Kidney glomerular epithelial cell (primary cell): ENCODE measurements around the gene NMD3.

Experiments used
- DNase-seq: peaks from one replicate; lab custom pipeline; 2025; lab: John Stamatoyannopoulos, UW

NMD3 gene

DNA sequence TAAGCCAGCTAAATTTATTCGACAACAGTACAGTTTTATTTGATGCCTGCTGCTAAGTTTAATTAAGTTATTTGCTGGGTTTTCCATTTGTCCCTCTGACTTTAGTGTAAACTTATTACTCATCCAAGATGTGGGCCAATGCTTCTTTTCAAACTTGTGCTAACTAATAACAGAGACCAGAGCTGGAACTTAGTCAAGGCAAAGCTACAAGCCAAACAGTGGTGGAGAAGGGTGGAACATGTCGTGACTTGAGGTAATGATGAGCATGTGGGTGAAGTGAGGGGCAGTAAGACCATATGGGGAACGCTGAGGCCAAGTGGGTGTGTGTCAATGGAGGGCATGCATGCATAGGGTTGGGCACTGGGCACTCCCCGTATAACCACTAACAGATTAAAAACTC is 63.9 kb downstream of the NMD3 start:
- no peak for DNase-seq

DNA sequence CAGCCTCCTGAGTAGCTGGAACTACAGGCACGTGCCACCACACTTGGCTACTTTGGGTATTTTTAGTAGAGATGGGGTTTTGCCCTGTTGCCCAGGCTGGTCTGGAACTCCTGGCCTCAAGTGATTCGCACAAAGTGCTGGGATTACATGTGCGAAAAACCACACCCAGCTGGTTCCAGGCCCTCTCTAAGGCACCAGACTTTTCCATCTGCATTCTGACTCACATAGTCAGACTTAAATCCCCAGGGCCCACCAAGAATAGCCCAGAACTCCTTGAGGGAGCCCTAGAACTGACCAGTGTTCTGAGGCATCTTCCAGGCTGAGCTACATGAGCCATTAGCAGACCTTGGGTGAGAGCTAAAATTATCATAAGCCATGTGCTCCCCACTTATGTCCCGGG is 68.1 kb downstream of the NMD3 start:
- no peak for DNase-seq

DNA sequence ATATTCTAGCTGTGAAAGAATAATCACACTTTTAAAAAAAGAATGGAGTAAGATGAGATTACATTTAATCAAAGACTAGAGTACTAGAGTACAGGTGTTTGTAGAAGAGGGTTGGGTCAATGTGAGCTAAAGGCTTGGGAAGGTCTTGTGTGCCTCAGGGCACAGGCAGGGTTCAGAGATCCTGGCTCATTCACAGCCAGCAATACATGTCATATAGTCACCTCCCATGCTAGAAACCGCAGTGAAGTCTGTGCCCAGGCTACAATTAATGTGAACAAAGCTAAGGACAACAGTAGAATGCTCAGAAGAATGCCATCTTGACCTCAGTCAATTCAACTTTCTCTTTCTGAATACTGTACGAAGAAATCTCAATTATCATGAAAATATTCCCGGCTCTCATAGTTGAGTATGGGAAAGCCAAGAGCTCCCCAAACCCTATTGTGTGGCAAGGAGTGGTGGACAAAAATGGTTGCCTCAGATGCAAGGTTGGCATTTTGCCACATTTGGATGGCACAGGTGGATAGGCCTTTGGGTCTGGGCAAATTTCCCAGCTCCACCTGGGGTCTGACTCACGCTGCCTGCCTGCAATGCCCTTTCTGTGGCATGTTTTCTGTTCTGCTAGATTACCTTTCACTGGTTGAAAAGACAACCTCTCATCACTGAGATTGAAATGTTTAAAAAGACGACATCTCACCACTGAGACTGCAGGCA is 70.2 kb downstream of the NMD3 start:
- peak; percentile 80 for DNase-seq

DNA sequence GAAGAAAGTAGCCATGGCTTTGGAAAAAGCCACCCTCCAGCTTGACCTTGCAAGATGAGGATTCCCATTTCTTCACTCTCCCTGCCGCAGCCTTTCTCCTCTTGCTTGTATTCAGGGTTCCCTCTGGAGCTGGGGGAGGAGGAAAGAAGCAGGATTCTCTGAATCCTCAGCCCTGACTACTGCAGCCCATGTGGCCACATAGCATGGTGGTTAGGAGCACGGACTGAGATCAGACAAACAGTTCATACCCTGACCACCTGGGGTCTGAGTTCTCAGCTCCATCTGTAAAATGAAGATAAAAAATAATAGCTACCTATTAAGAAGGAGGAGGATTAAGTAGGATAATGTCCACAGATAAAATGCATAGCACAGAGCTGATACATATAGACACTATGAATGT is 72.3 kb downstream of the NMD3 start:
- no peak for DNase-seq

DNA sequence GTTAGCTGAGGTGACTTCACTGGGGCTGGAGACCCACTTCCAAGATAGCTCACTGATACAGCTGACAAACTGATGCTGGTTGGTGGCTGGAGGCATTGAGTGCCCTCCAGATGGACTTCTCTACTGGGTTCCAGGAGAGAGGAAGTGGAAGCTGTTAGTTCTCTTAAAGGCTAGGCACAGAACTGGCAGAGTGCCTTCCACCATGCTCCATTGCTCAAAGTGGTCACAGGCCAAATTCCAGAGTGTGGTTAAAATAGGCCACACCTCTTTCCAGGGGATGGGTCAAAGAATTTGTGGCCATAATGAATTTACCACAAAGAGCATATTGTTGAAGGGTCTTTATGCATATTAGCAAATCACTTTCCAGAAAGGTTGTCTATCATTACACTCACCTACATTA is 74.2 kb downstream of the NMD3 start:
- peak; percentile 67 for DNase-seq

DNA sequence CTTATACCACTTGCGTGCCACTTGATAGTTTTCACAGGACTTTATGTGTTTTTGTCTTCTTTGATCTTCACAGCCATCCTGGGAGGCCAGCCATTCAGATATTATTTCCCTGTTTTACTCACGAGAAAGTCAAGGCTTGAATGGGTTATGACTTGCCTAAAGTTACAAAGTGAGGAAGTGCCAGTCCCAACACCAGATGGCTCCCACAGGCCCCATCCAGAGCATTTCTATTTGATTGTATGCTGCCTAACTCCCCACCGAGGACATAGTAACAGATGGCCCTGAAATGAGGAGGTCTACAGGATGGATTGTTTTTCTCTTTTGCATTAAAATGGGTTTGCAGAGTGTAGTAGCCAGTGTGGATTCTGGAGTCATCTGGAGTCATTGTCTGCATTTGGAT is 75.7 kb downstream of the NMD3 start:
- no peak for DNase-seq
